CD4-positive, CD25-positive, alpha-beta regulatory T cell (primary cell): ENCODE results near the gene PTCH1. TPM values are rescaled to one million over a fixed set of nuclear protein-coding genes. Genes with fewer than 3 reads are reported as not detected.

ENCODE experiments used
- ATAC-seq, 2 donors: fragments of 150-1000 bp; cut with Tn5 transposase; one replicate each; pipeline ENCODE4 v1.10.0; 2021; ENCODE audit warnings: low read depth in 2 of 2, moderate number of reproducible peaks in 2 of 2, moderate library complexity in 1 of 2
- DNase-seq, 3 donors: peaks; one replicate each; pipeline versions ENCODE4 v3.0.0 to v3.0.0-alpha.2; 2012 to 2022; ENCODE audit warnings: mixed read lengths in 1 of 3
- H3K27ac ChIP-seq: one replicate; pipeline ENCODE4 v1.7.0; 2013; ENCODE audit warnings: mild to moderate bottlenecking, low read length; ENCODE audit not compliant: insufficient read depth, poor library complexity, severe bottlenecking
- H3K27me3 ChIP-seq: one replicate; pipeline ENCODE4 v1.7.0; 2013; ENCODE audit warnings: low read length; ENCODE audit not compliant: control insufficient read depth, insufficient read depth
- H3K36me3 ChIP-seq: one replicate; pipeline ENCODE4 v1.7.0; 2013; ENCODE audit warnings: mild to moderate bottlenecking, low read length, moderate library complexity; ENCODE audit not compliant: control insufficient read depth, insufficient read depth
- H3K4me1 ChIP-seq: 2 replicates; pipeline ENCODE4 v1.7.0; 2013; ENCODE audit warnings: mild to moderate bottlenecking, low read length; ENCODE audit not compliant: insufficient read depth, control insufficient read depth, poor library complexity, severe bottlenecking
- H3K4me3 ChIP-seq: one replicate; pipeline ENCODE4 v1.7.0; 2013; ENCODE audit warnings: low read depth, mild to moderate bottlenecking, low read length, moderate library complexity
- H3K9me3 ChIP-seq, 2 experiments: 1 replicate in 1 of 2; 2 replicates in 1 of 2; pipeline ENCODE4 v1.7.0; 2013; ENCODE audit warnings: low read length in 2 of 2, mild to moderate bottlenecking in 1 of 2, moderate library complexity in 1 of 2; ENCODE audit not compliant: control insufficient read depth in 2 of 2
- H3K27ac Mint-ChIP-seq, 3 donors: one replicate each; pipeline ENCODE4 v1.8.0; 2020 to 2022; ENCODE audit warnings: mild to moderate bottlenecking in 3 of 3, mixed read lengths in 3 of 3, moderate library complexity in 2 of 3
- H3K27me3 Mint-ChIP-seq: one replicate; pipeline ENCODE4 v1.8.0; 2022; ENCODE audit warnings: mild to moderate bottlenecking, mixed read lengths
- H3K36me3 Mint-ChIP-seq: one replicate; pipeline ENCODE4 v1.8.0; 2020; ENCODE audit warnings: mixed read lengths
- H3K4me1 Mint-ChIP-seq, 4 donors: one replicate each; pipeline ENCODE4 v1.8.0; 2020 to 2022; ENCODE audit warnings: mixed read lengths in 4 of 4, mild to moderate bottlenecking in 1 of 4
- H3K4me3 Mint-ChIP-seq, 4 donors: one replicate each; pipeline ENCODE4 v1.8.0; 2020 to 2022; ENCODE audit warnings: mild to moderate bottlenecking in 4 of 4, mixed read lengths in 4 of 4, moderate library complexity in 3 of 4
- H3K9me3 Mint-ChIP-seq, 7 donors: one replicate each; pipeline ENCODE4 v1.8.0; 2020 to 2022; ENCODE audit warnings: mixed read lengths in 7 of 7, mild to moderate bottlenecking in 3 of 7, moderate library complexity in 2 of 7
- polyA plus RNA-seq, 4 donors: library from polyadenylated mRNA; unstranded; fragments of 300-500 nt; fragmentation: Illumina TruSeq; gene quantifications; one replicate each; pipeline ENCODE4 v1.2.3, GENCODE V29; 2021
- total RNA-seq: library from RNA; stranded (reverse); gene quantifications from one replicate; pipeline ENCODE4 v1.2.3, GENCODE V29; 2022

The PTCH1 gene
- total and polyA plus RNA-seq, 5 donors from 2014 or later = 3.5 to 11.8 (median 8.1) TPM

- H3K9me3 Mint-ChIP-seq = peaks cover 0 to 2% (median 0%) of the 10 kb centered on the region in 7 donors
- no peaks in the 10 kb centered on the region for H3K36me3 ChIP-seq
- peaks cover 2% of the 10 kb centered on the region for H3K27me3 ChIP-seq
- DNase-seq = no peak
- H3K4me1 Mint-ChIP-seq = peaks cover 0 to 18% (median 9%) of the 10 kb centered on the region in 4 donors
- no peak overlapping the region for H3K27ac ChIP-seq
- H3K4me1 ChIP-seq = no peaks in the 10 kb centered on the region
- H3K4me3 Mint-ChIP-seq = no peak overlapping the region
- peaks cover 14% of the 10 kb centered on the region for H3K36me3 Mint-ChIP-seq
- H3K27me3 Mint-ChIP-seq = peaks cover 29% of the 10 kb centered on the region
- ATAC-seq = no peak
- no peaks in the 10 kb centered on the region for H3K9me3 ChIP-seq
- H3K27ac Mint-ChIP-seq = no peak overlapping the region
- no peak overlapping the region for H3K4me3 ChIP-seq
These were observed 32.5 kb downstream of the PTCH1 start for GRCh38 chr9:95484225-95484624.

GRCh38 chr9:95483431-95483830 is 33.3 kb downstream of the PTCH1 start:
- Histone ChIP-seq H3K36me3 (no peaks in the 10 kb centered on the region), H3K4me3 (no peak overlapping the region), H3K27me3 (no peaks in the 10 kb centered on the region), H3K4me1 (no peaks in the 10 kb centered on the region), H3K27ac (no peak overlapping the region), H3K9me3 (no peaks in the 10 kb centered on the region)
- H3K9me3 Mint-ChIP-seq = no peaks in the 10 kb centered on the region
- H3K36me3 Mint-ChIP-seq = peaks cover 14% of the 10 kb centered on the region
- peaks cover 0 to 16% (median 8%) of the 10 kb centered on the region in 4 donors for H3K4me1 Mint-ChIP-seq
- no peak for ATAC-seq
- H3K27ac Mint-ChIP-seq = no peak overlapping the region
- H3K4me3 Mint-ChIP-seq = no peak overlapping the region
- H3K27me3 Mint-ChIP-seq = peaks cover 29% of the 10 kb centered on the region
- DNase-seq = no peak

GRCh38 chr9:95482621-95483020 is 34.1 kb downstream of the PTCH1 start:
- no peak for ATAC-seq
- peaks cover 15% of the 10 kb centered on the region for H3K36me3 Mint-ChIP-seq

GRCh38 chr9:95481000-95481399 is 35.8 kb downstream of the PTCH1 start:
- Histone ChIP-seq H3K9me3 (no peaks in the 10 kb centered on the region), H3K36me3 (peaks cover 3% of the 10 kb centered on the region), H3K27me3 (no peaks in the 10 kb centered on the region), H3K4me1 (no peaks in the 10 kb centered on the region), H3K27ac (no peak overlapping the region), H3K4me3 (no peak overlapping the region)
- peaks cover 21% of the 10 kb centered on the region for H3K27me3 Mint-ChIP-seq
- no peak overlapping the region for H3K27ac Mint-ChIP-seq
- peaks cover 18% of the 10 kb centered on the region for H3K36me3 Mint-ChIP-seq
- no peak for ATAC-seq
- peaks cover 0 to 12% (median 5%) of the 10 kb centered on the region in 4 donors for H3K4me1 Mint-ChIP-seq
- no peak for DNase-seq
- H3K4me3 Mint-ChIP-seq = no peak overlapping the region
- H3K9me3 Mint-ChIP-seq = no peaks in the 10 kb centered on the region

More at GRCh38 chr9:95482621-95483020, 34.1 kb downstream of the PTCH1 start:
- Mint-ChIP-seq H3K4me3 (no peak overlapping the region), H3K27me3 (peaks cover 29% of the 10 kb centered on the region), H3K4me1 (peaks cover 0 to 12% (median 6%) of the 10 kb centered on the region in 4 donors), H3K9me3 (no peaks in the 10 kb centered on the region), H3K27ac (no peak overlapping the region)
- H3K4me1 ChIP-seq = no peaks in the 10 kb centered on the region
- no peaks in the 10 kb centered on the region for H3K9me3 ChIP-seq
- H3K27ac ChIP-seq = no peak overlapping the region
- H3K36me3 ChIP-seq = no peaks in the 10 kb centered on the region
- no peak overlapping the region for H3K4me3 ChIP-seq
- H3K27me3 ChIP-seq = no peaks in the 10 kb centered on the region
- no peak for DNase-seq

- H3K27ac Mint-ChIP-seq = no peak overlapping the region
- Histone ChIP-seq H3K36me3 (peaks cover 3% of the 10 kb centered on the region), H3K4me1 (no peaks in the 10 kb centered on the region), H3K4me3 (no peak overlapping the region), H3K9me3 (no peaks in the 10 kb centered on the region), H3K27me3 (no peaks in the 10 kb centered on the region), H3K27ac (no peak overlapping the region)
- H3K36me3 Mint-ChIP-seq = peaks cover 23% of the 10 kb centered on the region
- H3K4me1 Mint-ChIP-seq = peaks cover 0 to 8% (median 3%) of the 10 kb centered on the region in 4 donors
- H3K27me3 Mint-ChIP-seq = peaks cover 16% of the 10 kb centered on the region
- DNase-seq (no peak), ATAC-seq (no peak)
- no peak overlapping the region for H3K4me3 Mint-ChIP-seq
- no peaks in the 10 kb centered on the region for H3K9me3 Mint-ChIP-seq
These were observed 36.4 kb downstream of the PTCH1 start for GRCh38 chr9:95480346-95480745.

GRCh38 chr9:95479330-95479729 is 37.4 kb downstream of the PTCH1 start:
- Mint-ChIP-seq H3K36me3 (peaks cover 33% of the 10 kb centered on the region), H3K27me3 (peaks cover 16% of the 10 kb centered on the region), H3K27ac (no peak overlapping the region), H3K4me3 (no peak overlapping the region), H3K4me1 (peaks cover 0 to 6% (median 1%) of the 10 kb centered on the region in 4 donors), H3K9me3 (no peaks in the 10 kb centered on the region)
- Histone ChIP-seq H3K27me3 (no peaks in the 10 kb centered on the region), H3K36me3 (peaks cover 3% of the 10 kb centered on the region), H3K27ac (no peak overlapping the region), H3K4me3 (no peak overlapping the region), H3K9me3 (no peaks in the 10 kb centered on the region), H3K4me1 (no peaks in the 10 kb centered on the region)
- DNase-seq = no peak
- ATAC-seq = no peak

GRCh38 chr9:95478335-95478734 is 38.4 kb downstream of the PTCH1 start:
- H3K9me3 ChIP-seq = no peaks in the 10 kb centered on the region
- no peak overlapping the region for H3K4me3 ChIP-seq
- H3K4me1 ChIP-seq = no peaks in the 10 kb centered on the region
- Mint-ChIP-seq H3K27ac (no peak overlapping the region), H3K36me3 (peaks cover 33% of the 10 kb centered on the region), H3K4me1 (peaks cover 0 to 3% (median 1%) of the 10 kb centered on the region in 4 donors), H3K27me3 (peaks cover 11% of the 10 kb centered on the region), H3K9me3 (no peaks in the 10 kb centered on the region), H3K4me3 (no peak overlapping the region)
- no peaks in the 10 kb centered on the region for H3K27me3 ChIP-seq
- H3K36me3 ChIP-seq = peaks cover 5% of the 10 kb centered on the region
- no peak for ATAC-seq
- H3K27ac ChIP-seq = no peak overlapping the region
- no peak for DNase-seq

- no peaks in the 10 kb centered on the region for H3K27me3 ChIP-seq
- peaks cover 0 to 2% (median under 1%) of the 10 kb centered on the region in 4 donors for H3K4me1 Mint-ChIP-seq
- H3K4me1 ChIP-seq = no peaks in the 10 kb centered on the region
- H3K27ac ChIP-seq = no peak overlapping the region
- peaks cover 33% of the 10 kb centered on the region for H3K36me3 Mint-ChIP-seq
- peaks cover 5% of the 10 kb centered on the region for H3K36me3 ChIP-seq
- no peaks in the 10 kb centered on the region for H3K9me3 Mint-ChIP-seq
- ATAC-seq = no peak
- H3K4me3 Mint-ChIP-seq = no peak overlapping the region
- peak overlapping the region in 1 of 3 donors; percentile 35 for H3K27ac Mint-ChIP-seq
- H3K27me3 Mint-ChIP-seq = peaks cover 7% of the 10 kb centered on the region
- DNase-seq = no peak
- H3K9me3 ChIP-seq = no peaks in the 10 kb centered on the region
- H3K4me3 ChIP-seq = no peak overlapping the region
These were observed 38.9 kb downstream of the PTCH1 start for GRCh38 chr9:95477885-95478284.
